BJ (cell line): ENCODE results near the gene SH3BP2. TPM values are rescaled to one million over a fixed set of nuclear protein-coding genes. Genes with fewer than 3 reads are reported as not detected.

Experiments used
- CTCF ChIA-PET: fragments of 350-600 bp; formaldehyde crosslinking; extraction: SDS; loops from one replicate; lab custom pipeline; 2021; ENCODE audit warnings: antibody characterized with exemption, inconsistent platforms; lab: Yijun Ruan, JAX
- POLR2A ChIA-PET: fragments of 300-600 bp; sonication (Branson Sonifier 250); formaldehyde crosslinking; extraction: SDS; loops from one replicate; lab custom pipeline; 2021; ENCODE audit warnings: antibody characterized with exemption; lab: Charles Lee
- DNase-seq: peaks from one replicate; pipeline ENCODE4 v3.0.0-alpha.2; 2011; ENCODE audit warnings: low read depth
- H3K27me3 ChIP-seq: 2 replicates; pipeline ENCODE4 v1.6.0; 2011; ENCODE audit warnings: low read length; ENCODE audit not compliant: control insufficient read depth, insufficient read depth
- H3K36me3 ChIP-seq: 2 replicates; pipeline ENCODE4 v1.5.1; 2011; ENCODE audit warnings: low read length; ENCODE audit not compliant: control insufficient read depth, insufficient read depth
- H3K4me3 ChIP-seq: 2 replicates; pipeline ENCODE4 v1.5.1; 2011; ENCODE audit warnings: low read depth, mild to moderate bottlenecking, control low read depth, low read length
- CTCF ChIP-seq: IDR thresholded peaks from 2 replicates; pipeline ENCODE4 v1.5.1; 2011; ENCODE audit warnings: low read depth, mild to moderate bottlenecking, control low read depth, inconsistent platforms, low read length, moderate library complexity; ENCODE audit not compliant: insufficient read depth
- polyA plus RNA-seq: library from polyadenylated mRNA; depleted of rRNA; stranded (reverse); fragments of >200 nt; gene quantifications from 2 replicates; pipeline ENCODE4 v1.2.3, GENCODE V29; 2011

The SH3BP2 gene
- polyA plus RNA-seq, 1 experiment, result 42.2 TPM

DNA sequence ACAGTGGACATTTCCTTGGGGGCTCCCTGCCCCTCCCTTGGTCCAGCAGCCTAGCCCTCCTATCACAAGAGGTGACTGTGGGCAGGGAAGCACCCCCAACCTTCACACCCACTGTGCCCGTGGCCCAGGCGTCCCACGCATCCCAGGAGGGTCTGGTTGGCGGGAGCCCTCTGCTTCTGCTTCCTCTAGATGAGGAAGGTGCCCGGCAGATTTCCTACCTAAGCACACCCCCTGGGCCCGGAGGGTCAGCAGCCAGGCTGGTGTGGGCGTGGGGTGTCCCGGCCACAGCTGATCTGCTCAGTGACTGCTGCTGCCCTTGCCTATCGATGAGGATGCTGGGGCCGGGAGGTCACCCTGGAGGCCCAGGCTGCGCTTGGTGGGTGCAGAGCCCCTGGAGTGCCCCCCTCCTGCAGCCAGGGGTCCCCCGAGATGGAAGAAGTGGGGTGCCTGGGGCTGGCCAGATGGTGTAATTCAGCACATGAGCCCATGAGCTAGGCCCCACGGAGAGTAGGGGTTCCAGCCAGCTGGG is 12.2 kb downstream of the SH3BP2 start:
- TF ChIP-seq CTCF, result no peak
- no peak overlapping the region for H3K4me3 ChIP-seq
- ChIA-PET POLR2A (no interaction called here), CTCF (no interaction called here)
- no peaks in the 10 kb centered on the region for H3K27me3 ChIP-seq
- peaks cover 19% of the 10 kb centered on the region for H3K36me3 ChIP-seq
- no peak for DNase-seq

DNA sequence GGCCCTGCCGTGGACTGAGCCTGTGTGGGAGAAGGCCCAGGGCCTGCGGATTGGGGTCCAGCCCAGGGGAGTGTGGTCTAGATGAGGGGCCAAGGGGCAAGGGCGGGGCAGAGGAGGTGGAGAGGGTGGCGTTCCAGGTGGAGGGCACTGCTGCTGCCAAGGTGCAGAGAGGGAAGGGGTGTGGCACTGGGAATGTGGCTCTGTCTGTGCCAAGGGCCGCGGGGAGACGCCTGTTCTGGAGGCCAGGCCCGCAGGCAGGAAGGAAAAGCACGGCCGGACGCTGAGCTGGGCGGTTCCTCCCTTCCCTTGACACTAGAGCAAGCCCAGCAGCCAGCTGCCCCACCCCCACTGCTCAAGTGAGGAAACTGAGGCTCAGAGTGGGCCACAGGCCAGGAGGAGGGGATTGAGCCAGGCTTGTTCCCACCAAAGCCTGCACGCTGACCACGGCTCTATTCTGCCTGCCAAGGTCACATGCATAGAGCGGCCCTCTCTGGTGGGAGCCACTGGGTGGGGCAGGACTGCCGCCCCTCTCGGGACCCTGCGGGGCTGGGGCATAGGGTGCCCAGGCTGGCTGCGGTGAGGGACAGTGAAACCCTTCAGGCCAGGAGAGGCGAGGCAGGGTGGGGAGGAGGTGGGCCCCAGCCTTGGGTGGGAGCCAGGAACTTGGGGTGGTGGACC is 13.0 kb downstream of the SH3BP2 start:
- Histone ChIP-seq H3K27me3 (no peaks in the 10 kb centered on the region), H3K36me3 (peaks cover 24% of the 10 kb centered on the region), H3K4me3 (no peak overlapping the region)
- POLR2A ChIA-PET, result no interaction called here
- no peak for DNase-seq
- TF ChIP-seq CTCF, result no peak
- CTCF ChIA-PET, result no interaction called here

- no peaks in the 10 kb centered on the region for H3K27me3 ChIP-seq
- peaks cover 24% of the 10 kb centered on the region for H3K36me3 ChIP-seq
- H3K4me3 ChIP-seq, result no peak overlapping the region
- TF ChIP-seq CTCF, result no peak
- POLR2A ChIA-PET, result no interaction called here
- CTCF ChIA-PET, result no interaction called here
- DNase-seq, result no peak
Measured at GRCh38 chr4:2806390-2807355, 13.8 kb downstream of the SH3BP2 start.

- no peak for DNase-seq
- no peak for TF ChIP-seq CTCF
- Histone ChIP-seq H3K36me3 (peaks cover 24% of the 10 kb centered on the region), H3K4me3 (no peak overlapping the region), H3K27me3 (no peaks in the 10 kb centered on the region)
- ChIA-PET POLR2A (no interaction called here), CTCF (no interaction called here)
Measured at GRCh38 chr4:2807571-2807970, 14.7 kb downstream of the SH3BP2 start.

DNA sequence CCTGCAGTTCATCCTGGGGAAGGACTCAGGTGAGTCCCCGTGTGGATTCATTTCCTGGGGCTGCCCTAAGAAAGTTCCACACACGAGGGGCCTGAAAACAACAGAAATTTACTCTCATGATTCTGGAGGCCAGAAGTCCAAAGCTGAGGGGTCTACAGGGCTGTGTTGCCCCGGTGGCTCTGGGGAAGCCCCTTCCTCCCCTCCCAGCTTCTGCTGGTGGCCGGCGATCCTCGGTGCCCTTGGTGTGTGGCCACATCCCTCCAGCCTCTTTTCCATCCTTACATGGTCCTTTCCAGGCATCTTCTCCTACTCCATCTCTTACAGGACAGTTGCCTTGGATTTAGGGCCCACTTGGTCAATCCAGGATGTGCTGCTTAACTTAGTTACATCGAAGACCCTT is 15.1 kb downstream of the SH3BP2 start:
- H3K36me3 ChIP-seq, result peaks cover 21% of the 10 kb centered on the region
- ChIA-PET POLR2A (no interaction called here), CTCF (no interaction called here)
- no peak overlapping the region for H3K4me3 ChIP-seq
- TF ChIP-seq CTCF, result no peak
- H3K27me3 ChIP-seq, result no peaks in the 10 kb centered on the region
- no peak for DNase-seq
